ENCODE measurements around the gene FILIP1L. TPM values are rescaled to one million over a fixed set of nuclear protein-coding genes. Genes with fewer than 3 reads are reported as not detected.

Gene FILIP1L
- total and polyA plus RNA-seq, 2 of the 8 experiments (the other 6 are each of a cell fraction or from before 2014, with no cell fraction given) = 0.06 to 0.09 TPM

- Histone ChIP-seq H2BK12ac (ENCODE audit: low read depth, low read length) (no peak overlapping the region), H3K27me3 (replicated peaks in 1 of 4; ENCODE audit: control insufficient read depth in 3 of 4, extremely low read depth in 1 of 4, insufficient read depth in 3 of 4, low read length in 3 of 4) (no peaks in the 10 kb centered on the region), H3K4ac (replicated peaks; ENCODE audit: insufficient read length, low read depth, low read length) (no peak overlapping the region), H2AFZ (ENCODE audit: low read length) (no peak overlapping the region), H3K23ac (ENCODE audit: insufficient read length) (no peak overlapping the region), H4K91ac (replicated peaks; ENCODE audit: insufficient read length, low read length) (no peak overlapping the region), H2BK120ac (replicated peaks; ENCODE audit: low read depth, low read length) (no peak overlapping the region), H3K14ac (ENCODE audit: insufficient read length) (no peak overlapping the region), H3K27ac (ENCODE audit: low read depth, low read length) (no peak overlapping the region), H3K56ac (replicated peaks; ENCODE audit: insufficient read length, low read depth, low read length) (no peak overlapping the region), H3K36me3 (ENCODE audit: control insufficient read depth in 2 of 4, insufficient read depth in 4 of 4, low read length in 3 of 4) (no peaks in the 10 kb centered on the region), H4K5ac (ENCODE audit: insufficient read length, low read depth, low read length) (no peak overlapping the region), H3K9ac (replicated peaks in 1 of 4; ENCODE audit: extremely low read depth in 1 of 4, low read depth in 3 of 4, low read length in 3 of 4) (peak overlapping the region in 1 of 4 experiments; percentile 14; a peak in 1 of 7 replicates), H3K18ac (ENCODE audit: extremely low read depth, low read length) (no peak overlapping the region), H3K4me3 (ENCODE audit: extremely low read depth in 1 of 4, insufficient read depth in 2 of 4, low read depth in 3 of 4, low read length in 4 of 4) (no peak overlapping the region), H4K8ac (ENCODE audit: extremely low read depth, insufficient read depth, low read length) (no peak overlapping the region), H3K79me2 (ENCODE audit: control insufficient read depth in 1 of 2, insufficient read depth in 2 of 2, low read length in 2 of 2) (no peaks in the 10 kb centered on the region), H4K20me1 (replicated peaks in 1 of 2; ENCODE audit: control insufficient read depth in 1 of 2, insufficient read depth in 2 of 2, low read length in 2 of 2) (no peaks in the 10 kb centered on the region), H3K79me1 (ENCODE audit: low read depth, low read length) (no peaks in the 10 kb centered on the region), H2AK5ac (ENCODE audit: low read depth, low read length) (no peak overlapping the region), H2BK5ac (ENCODE audit: low read depth, low read length) (no peak overlapping the region), H3K23me2 (ENCODE audit: low read depth, low read length) (no peaks in the 10 kb centered on the region), H3K4me1 (replicated peaks in 1 of 4; ENCODE audit: control insufficient read depth in 3 of 4, insufficient read depth in 4 of 4, low read length in 3 of 4) (peaks cover 3 to 8% (median 5%) of the 10 kb centered on the region in 4 experiments; a peak in 5 of 7 replicates), H3K9me3 (ENCODE audit: insufficient read depth in 2 of 2, low read depth in 1 of 2, low read length in 1 of 2) (no peaks in the 10 kb centered on the region; a peak in 1 of 4 replicates), H2BK15ac (ENCODE audit: low read length) (peak overlapping the region; percentile 48), H3K4me2 (ENCODE audit: insufficient read depth in 1 of 2, low read depth in 2 of 2, low read length in 2 of 2) (no peak overlapping the region), H2BK20ac (ENCODE audit: low read length) (no peak overlapping the region)
- ChIA-PET POLR2A (ENCODE audit: partially characterized antibody) (interaction anchor here (1.1 to 1.3 kb wide), 2 partner anchors 11 to 273 kb away, joined by 3 read pairs; no protein-coding TSS in a partner anchor), CTCF (ENCODE audit: partially characterized antibody) (interaction anchor here (0.9 to 1.4 kb wide), 7 partner anchors 25 to 252 kb away, joined by 3 to 5 read pairs (median 4); no protein-coding TSS in a partner anchor)
- WGBS, 2 experiments (ENCODE audit: extremely low coverage in 1 of 2, insufficient coverage in 1 of 2, insufficient read length in 1 of 2, insufficient replicate concordance in 2 of 2, low coverage in 1 of 2, low lambda C conversion rate in 2 of 2, missing lambda C conversion rate in 1 of 2) = 93% methylated on average over 8 of the region's 8 CpGs; no CpG with 5 or more reads in 1 of the 2 experiments
- no peak for FAIRE-seq
- no peak for DNase-seq (ENCODE audit: low read depth in 1 of 2, low spot score in 2 of 2)
- no peak for TF ChIP-seq MAFK (IDR thresholded peaks at IDR 0.05; ENCODE audit: low read depth, low read length)
- no peak for TF ChIP-seq RNF2 (IDR thresholded peaks at IDR 0.05; ENCODE audit: borderline replicate concordance, low read depth, low read length, missing control alignments, poor library complexity, severe bottlenecking)
- no peak for TF ChIP-seq SP1 (IDR thresholded peaks at IDR 0.05; ENCODE audit: low read depth, low read length)
- TF ChIP-seq CTBP2 (IDR thresholded peaks at IDR 0.05; ENCODE audit: borderline replicate concordance, insufficient read depth, insufficient read length, low read length) = no peak
- no peak for TF ChIP-seq SIX5 (IDR thresholded peaks at IDR 0.05; ENCODE audit: low read depth, low read length)
- no peak for TF ChIP-seq ATF3 (IDR thresholded peaks at IDR 0.05; ENCODE audit: insufficient read depth, low read depth, low read length)
- TF ChIP-seq MAX (IDR thresholded peaks at IDR 0.05) = no peak
- TF ChIP-seq TBP (IDR thresholded peaks at IDR 0.05; ENCODE audit: low read depth, low read length) = no peak
- TF ChIP-seq SAP30 (IDR thresholded peaks at IDR 0.05; ENCODE audit: insufficient read depth, insufficient replicate concordance, low read length) = no peak
- no peak for TF ChIP-seq CHD1 (IDR thresholded peaks at IDR 0.05; ENCODE audit: low read depth, low read length)
- no peak for TF ChIP-seq SRF (IDR thresholded peaks at IDR 0.05; ENCODE audit: low read depth, low read length)
Observed at GRCh38 chr3:100001526-100002270, 112.6 kb downstream of the FILIP1L start.

Measured in H1 (cell line).